SK-N-MC (cell line): ENCODE measurements around the gene SERPINA4.

Experiments used
- EZH2 ChIP-seq: fragments of 200-600 bp; sonication (generic); IDR thresholded peaks from one replicate; pipeline ENCODE4 v1.6.1; 2017; ENCODE audit warnings: antibody characterized with exemption
- POLR2AphosphoS5 ChIP-seq: IDR thresholded peaks from 2 replicates; pipeline ENCODE4 v1.6.1; 2012; ENCODE audit warnings: mild to moderate bottlenecking, low read depth, low read length, borderline replicate concordance

GRCh38 chr14:94523265-94523664, 38.0 kb upstream of the SERPINA4 start:
- TF ChIP-seq EZH2 (no peak), POLR2AphosphoS5 (no peak)
